NCI-H82 (cell line): Measurements from ENCODE around the gene FGF6.
"Not testable (repeated sequence)": the region's sequence is repeated elsewhere in the genome, so short reads cannot be mapped to it uniquely, and the experiment has no call there.

ENCODE experiments used
- DNase-seq: peaks from one replicate; lab custom pipeline; 2025; lab: John Stamatoyannopoulos, UW

Gene FGF6

GRCh38 chr12:4418913-4419312 is 26.7 kb downstream of the FGF6 start:
- DNase-seq = no peak

GRCh38 chr12:4417936-4418335 is 27.7 kb downstream of the FGF6 start:
- DNase-seq = peak; percentile 37

GRCh38 chr12:4417455-4417854 is 28.2 kb downstream of the FGF6 start:
- DNase-seq = peak; percentile 93

- DNase-seq = no peak
Measured at GRCh38 chr12:4416276-4416675, 29.3 kb downstream of the FGF6 start.

GRCh38 chr12:4412465-4412864 is 33.1 kb downstream of the FGF6 start:
- no peak for DNase-seq

- no peak for DNase-seq
Measured at GRCh38 chr12:4412056-4412455, 33.6 kb downstream of the FGF6 start.

GRCh38 chr12:4407136-4407535 is 38.5 kb downstream of the FGF6 start:
- no peak for DNase-seq

GRCh38 chr12:4404877-4405637 is 40.6 kb downstream of the FGF6 start:
- not testable (repeated sequence) for DNase-seq

- no peak for DNase-seq
Measured at GRCh38 chr12:4402996-4403395, 42.6 kb downstream of the FGF6 start.

GRCh38 chr12:4401117-4401516 is 44.5 kb downstream of the FGF6 start:
- DNase-seq = no peak

GRCh38 chr12:4395818-4396217 is 49.8 kb downstream of the FGF6 start:
- DNase-seq = no peak

- no peak for DNase-seq
Measured at GRCh38 chr12:4393211-4393610, 52.4 kb downstream of the FGF6 start.

GRCh38 chr12:4392223-4392742 is 53.3 kb downstream of the FGF6 start:
- DNase-seq = no peak

GRCh38 chr12:4388662-4389061 is 57.0 kb downstream of the FGF6 start:
- no peak for DNase-seq

GRCh38 chr12:4388032-4388431 is 57.6 kb downstream of the FGF6 start:
- no peak for DNase-seq

- no peak for DNase-seq
Measured at GRCh38 chr12:4387607-4388006, 58.0 kb downstream of the FGF6 start.

GRCh38 chr12:4386801-4387200 is 58.8 kb downstream of the FGF6 start:
- peak; percentile 9 for DNase-seq
